Prostate gland (tissue), 2 donors: ENCODE measurements around the gene KIF5A.

Experiments
- CTCF ChIP-seq, 4 experiments: fragments of 200-600 bp in 2 of 4; fragments of 450-650 bp in 2 of 4; sonication (generic) in 2 of 4; IDR thresholded peaks; 1 replicate in 3 of 4; 2 replicates in 1 of 4; pipeline ENCODE4 v1.5.1; 2016 to 2019; ENCODE audit warnings: antibody characterized with exemption in 4 of 4, mild to moderate bottlenecking in 2 of 4, moderate library complexity in 2 of 4
- POLR2A ChIP-seq: fragments of 450-650 bp; IDR thresholded peaks from one replicate; pipeline ENCODE4 v1.6.1; 2016; ENCODE audit warnings: antibody characterized with exemption, mild to moderate bottlenecking
- POLR2AphosphoS5 ChIP-seq: sonication (generic); formaldehyde crosslinking; IDR thresholded peaks from one replicate; pipeline ENCODE4 v1.6.1; 2017; ENCODE audit warnings: antibody characterized with exemption

DNA sequence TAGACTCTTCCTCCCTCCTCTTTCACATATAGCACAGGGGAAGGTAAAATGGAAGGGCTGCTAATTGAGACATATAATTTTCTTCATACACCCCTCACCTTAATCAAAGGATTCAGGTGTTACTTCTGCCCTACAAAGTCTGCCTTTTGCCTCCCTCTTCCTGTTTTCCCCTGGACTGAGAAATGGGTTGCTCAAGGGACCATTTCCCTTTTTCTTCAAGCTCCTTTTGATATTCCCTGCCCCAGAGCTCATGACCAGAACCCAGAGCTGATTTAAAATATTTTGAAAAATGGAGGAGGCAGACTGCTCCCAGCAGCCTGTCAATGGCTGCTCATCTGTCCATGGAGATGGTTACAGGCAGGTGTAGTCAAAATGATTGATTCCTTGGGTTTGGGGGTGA, 34.8 kb downstream of the KIF5A start:
- TF ChIP-seq POLR2A (no peak), POLR2AphosphoS5 (no peak), CTCF (IDR thresholded peaks at IDR 0.05) (no peak)
